ENCODE results near the gene HIGD2A.

- no peak for TF ChIP-seq MAX (IDR thresholded peaks at IDR 0.05)
- no peak for TF ChIP-seq YY1 (IDR thresholded peaks at IDR 0.05)
- no peak for TF ChIP-seq TAF1 (conservative IDR thresholded peaks at IDR 0.05)
- TF ChIP-seq SP1 (IDR thresholded peaks at IDR 0.05): no peak
- TF ChIP-seq CTCF (IDR thresholded peaks at IDR 0.05; ENCODE audit: low read depth, low read length, missing input control): no peak
- TF ChIP-seq HNF4A (conservative IDR thresholded peaks at IDR 0.05): no peak
Observed at GRCh38 chr5:176438959-176439757, 50.6 kb downstream of the HIGD2A start.

All from liver (tissue), 3 donors.